ENCODE data around the gene LGR6.

LGR6 gene

DNA sequence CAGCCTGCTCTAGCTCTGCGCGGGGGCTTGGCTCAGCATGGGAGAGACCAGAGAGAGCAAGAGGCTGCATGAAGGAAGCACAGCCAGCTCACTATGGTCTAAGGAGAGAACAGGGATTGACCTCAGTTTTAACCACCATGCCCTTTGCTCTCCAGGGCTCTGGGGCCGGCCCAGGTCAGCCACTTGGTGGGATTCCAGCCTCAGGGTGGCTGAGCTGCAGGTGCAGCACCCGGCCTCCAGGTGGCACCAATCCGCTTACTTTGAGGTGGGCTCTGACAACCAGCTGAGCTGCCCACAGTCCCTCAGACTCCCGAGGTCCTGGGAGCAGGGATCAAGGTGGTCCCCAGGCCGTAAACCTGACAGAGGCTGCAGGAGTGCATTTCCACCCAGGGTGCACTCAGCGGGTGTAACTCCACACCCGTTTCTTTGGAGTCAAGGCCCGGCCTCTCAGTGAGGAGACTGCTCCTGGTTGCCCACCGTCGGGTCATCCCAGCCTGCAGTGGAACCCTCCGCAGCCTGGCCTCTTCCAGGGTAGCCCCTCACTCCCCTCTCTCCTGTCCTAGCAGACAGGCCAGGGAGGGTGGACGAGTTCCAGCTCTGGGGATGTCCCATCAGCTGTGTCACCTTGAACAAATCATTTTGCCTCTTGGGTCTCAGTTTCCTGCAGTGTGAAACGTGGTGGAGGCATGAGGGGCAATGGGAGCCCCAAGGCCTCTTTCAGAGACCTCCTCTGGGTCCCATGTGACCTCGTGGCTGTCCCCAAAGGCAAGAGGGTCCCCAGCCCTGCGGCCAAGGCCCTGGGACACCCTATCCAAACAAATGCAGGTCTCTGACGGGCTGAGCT lies 607 bp upstream of the LGR6 start:
- H3K4me2 ChIP-seq (ENCODE audit: low read length), result no peak overlapping the region
- H3K27ac ChIP-seq, result no peak overlapping the region
- no peaks in the 10 kb centered on the region for H3K4me1 ChIP-seq
- no peaks in the 10 kb centered on the region for H3K36me3 ChIP-seq (ENCODE audit: control insufficient read depth, insufficient read depth, low read length)
- no peaks in the 10 kb centered on the region for H3K9me3 ChIP-seq (ENCODE audit: control insufficient read depth, low read length)
- no peak overlapping the region for H3K4me3 ChIP-seq (ENCODE audit: low read depth, low read length)
- no peak overlapping the region for H2AFZ ChIP-seq
- H3K79me2 ChIP-seq, result no peaks in the 10 kb centered on the region
- TF ChIP-seq, protein P1, sequence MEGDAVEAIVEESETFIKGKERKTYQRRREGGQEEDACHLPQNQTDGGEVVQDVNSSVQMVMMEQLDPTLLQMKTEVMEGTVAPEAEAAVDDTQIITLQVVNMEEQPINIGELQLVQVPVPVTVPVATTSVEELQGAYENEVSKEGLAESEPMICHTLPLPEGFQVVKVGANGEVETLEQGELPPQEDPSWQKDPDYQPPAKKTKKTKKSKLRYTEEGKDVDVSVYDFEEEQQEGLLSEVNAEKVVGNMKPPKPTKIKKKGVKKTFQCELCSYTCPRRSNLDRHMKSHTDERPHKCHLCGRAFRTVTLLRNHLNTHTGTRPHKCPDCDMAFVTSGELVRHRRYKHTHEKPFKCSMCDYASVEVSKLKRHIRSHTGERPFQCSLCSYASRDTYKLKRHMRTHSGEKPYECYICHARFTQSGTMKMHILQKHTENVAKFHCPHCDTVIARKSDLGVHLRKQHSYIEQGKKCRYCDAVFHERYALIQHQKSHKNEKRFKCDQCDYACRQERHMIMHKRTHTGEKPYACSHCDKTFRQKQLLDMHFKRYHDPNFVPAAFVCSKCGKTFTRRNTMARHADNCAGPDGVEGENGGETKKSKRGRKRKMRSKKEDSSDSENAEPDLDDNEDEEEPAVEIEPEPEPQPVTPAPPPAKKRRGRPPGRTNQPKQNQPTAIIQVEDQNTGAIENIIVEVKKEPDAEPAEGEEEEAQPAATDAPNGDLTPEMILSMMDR (IDR thresholded peaks at IDR 0.05), result peak; percentile 73
- peaks cover 5% of the 10 kb centered on the region for H3K27me3 ChIP-seq (ENCODE audit: control insufficient read depth, insufficient read depth, low read length)
- no peak overlapping the region for H3K9ac ChIP-seq

DNA sequence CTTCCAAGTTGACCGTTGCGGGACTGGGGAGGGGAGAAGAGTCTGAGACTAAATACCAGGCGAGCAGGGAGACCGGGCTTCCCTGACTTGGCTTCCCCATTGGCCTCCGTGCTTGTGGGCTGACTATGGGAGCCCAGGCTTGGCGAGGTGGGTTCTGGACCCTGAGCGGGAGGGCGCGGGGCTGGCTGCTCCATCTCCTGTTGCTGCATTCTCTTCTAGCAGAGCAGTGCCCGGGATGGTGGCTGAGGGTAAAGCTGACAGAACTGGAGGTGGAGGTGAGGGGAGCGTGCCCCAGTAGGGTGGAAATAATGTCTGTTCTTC lies 689 bp downstream of the LGR6 start:
- no peaks in the 10 kb centered on the region for H3K4me1 ChIP-seq
- H3K36me3 ChIP-seq (ENCODE audit: control insufficient read depth, insufficient read depth, low read length), result no peaks in the 10 kb centered on the region
- TF ChIP-seq, protein P1 (IDR thresholded peaks at IDR 0.05), result no peak
- no peak overlapping the region for H3K4me2 ChIP-seq (ENCODE audit: low read length)
- no peaks in the 10 kb centered on the region for H3K9me3 ChIP-seq (ENCODE audit: control insufficient read depth, low read length)
- H3K27ac ChIP-seq, result no peak overlapping the region
- peaks cover 5% of the 10 kb centered on the region for H3K27me3 ChIP-seq (ENCODE audit: control insufficient read depth, insufficient read depth, low read length)
- no peak overlapping the region for H3K9ac ChIP-seq
- no peaks in the 10 kb centered on the region for H3K79me2 ChIP-seq
- H3K4me3 ChIP-seq (ENCODE audit: low read depth, low read length), result no peak overlapping the region
- no peak overlapping the region for H2AFZ ChIP-seq

DNA sequence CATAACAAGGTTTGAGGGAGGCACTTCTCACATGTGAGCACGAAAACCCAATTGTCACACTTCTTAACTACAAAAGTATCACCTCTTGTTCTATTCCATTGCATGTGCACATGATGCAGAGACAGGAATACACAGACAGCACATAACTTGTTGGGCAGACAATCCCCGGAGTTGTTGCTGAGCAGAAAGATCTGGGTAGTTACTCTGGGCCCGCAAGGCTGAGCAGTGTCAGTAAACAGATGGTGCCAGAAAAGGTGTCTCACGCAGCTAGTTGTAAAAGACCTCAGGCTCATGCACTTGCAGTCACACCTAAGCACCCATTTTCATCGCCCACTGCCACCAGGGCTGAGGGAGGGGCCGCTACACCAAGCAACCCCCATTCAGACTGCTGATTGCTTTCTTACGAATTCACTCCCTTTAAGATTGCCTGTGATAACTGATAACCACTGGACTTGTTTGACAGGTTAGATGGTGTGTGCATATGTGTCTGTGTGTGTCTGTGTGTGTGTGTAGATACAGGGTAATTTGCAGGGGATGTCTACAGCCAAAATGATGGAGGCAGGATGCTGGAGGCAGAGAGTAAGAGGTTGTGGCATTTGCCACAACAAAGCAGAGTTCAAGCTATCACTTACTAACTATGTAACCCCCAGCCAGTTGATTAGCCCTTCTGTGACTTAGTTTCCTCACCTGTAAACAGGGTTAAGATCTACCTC lies 4.2 kb downstream of the LGR6 start:
- Histone ChIP-seq H3K4me3 (ENCODE audit: low read depth, low read length) (no peak overlapping the region), H3K9me3 (ENCODE audit: control insufficient read depth, low read length) (no peaks in the 10 kb centered on the region), H3K4me1 (no peaks in the 10 kb centered on the region), H3K36me3 (ENCODE audit: control insufficient read depth, insufficient read depth, low read length) (no peaks in the 10 kb centered on the region), H3K27me3 (ENCODE audit: control insufficient read depth, insufficient read depth, low read length) (peaks cover 5% of the 10 kb centered on the region), H3K9ac (no peak overlapping the region), H3K27ac (no peak overlapping the region), H3K79me2 (no peaks in the 10 kb centered on the region), H3K4me2 (ENCODE audit: low read length) (no peak overlapping the region), H2AFZ (no peak overlapping the region)
- TF ChIP-seq, protein P1 (IDR thresholded peaks at IDR 0.05), result no peak

DNA sequence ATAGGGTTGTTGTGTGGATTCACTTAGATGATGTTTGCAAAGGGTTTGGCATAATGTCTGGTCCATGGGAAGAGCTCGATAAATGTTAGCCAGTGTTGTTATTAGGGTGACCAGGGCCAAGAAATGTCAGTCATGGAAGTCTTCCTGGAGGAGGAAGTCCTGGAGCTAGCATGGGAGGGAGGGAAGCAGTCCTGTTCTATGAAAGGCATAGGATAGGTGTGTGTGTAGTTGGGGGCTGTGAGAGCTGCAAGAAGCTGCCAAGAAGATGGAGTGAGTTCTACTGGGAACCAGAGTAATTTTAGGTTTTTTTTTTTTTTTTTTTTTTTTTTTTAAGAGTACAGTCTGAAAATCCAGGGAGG lies 4.7 kb downstream of the LGR6 start:
- Histone ChIP-seq H3K9me3 (ENCODE audit: control insufficient read depth, low read length) (no peaks in the 10 kb centered on the region), H3K27me3 (ENCODE audit: control insufficient read depth, insufficient read depth, low read length) (peaks cover under 1% of the 10 kb centered on the region)

More for the DNA sequence above, 4.7 kb downstream of the LGR6 start:
- no peak overlapping the region for H2AFZ ChIP-seq
- no peaks in the 10 kb centered on the region for H3K4me1 ChIP-seq
- TF ChIP-seq, protein P1 (IDR thresholded peaks at IDR 0.05), result no peak
- H3K4me3 ChIP-seq (ENCODE audit: low read depth, low read length), result no peak overlapping the region
- H3K36me3 ChIP-seq (ENCODE audit: control insufficient read depth, insufficient read depth, low read length), result no peaks in the 10 kb centered on the region
- H3K4me2 ChIP-seq (ENCODE audit: low read length), result no peak overlapping the region
- no peak overlapping the region for H3K27ac ChIP-seq
- no peaks in the 10 kb centered on the region for H3K79me2 ChIP-seq
- H3K9ac ChIP-seq, result no peak overlapping the region
